ENCODE results near the gene ACTMAP. TPM values are rescaled to one million over a fixed set of nuclear protein-coding genes. Genes with fewer than 3 reads are reported as not detected.

Gene ACTMAP
- total RNA-seq, 1 donor: 1.1 TPM

DNA sequence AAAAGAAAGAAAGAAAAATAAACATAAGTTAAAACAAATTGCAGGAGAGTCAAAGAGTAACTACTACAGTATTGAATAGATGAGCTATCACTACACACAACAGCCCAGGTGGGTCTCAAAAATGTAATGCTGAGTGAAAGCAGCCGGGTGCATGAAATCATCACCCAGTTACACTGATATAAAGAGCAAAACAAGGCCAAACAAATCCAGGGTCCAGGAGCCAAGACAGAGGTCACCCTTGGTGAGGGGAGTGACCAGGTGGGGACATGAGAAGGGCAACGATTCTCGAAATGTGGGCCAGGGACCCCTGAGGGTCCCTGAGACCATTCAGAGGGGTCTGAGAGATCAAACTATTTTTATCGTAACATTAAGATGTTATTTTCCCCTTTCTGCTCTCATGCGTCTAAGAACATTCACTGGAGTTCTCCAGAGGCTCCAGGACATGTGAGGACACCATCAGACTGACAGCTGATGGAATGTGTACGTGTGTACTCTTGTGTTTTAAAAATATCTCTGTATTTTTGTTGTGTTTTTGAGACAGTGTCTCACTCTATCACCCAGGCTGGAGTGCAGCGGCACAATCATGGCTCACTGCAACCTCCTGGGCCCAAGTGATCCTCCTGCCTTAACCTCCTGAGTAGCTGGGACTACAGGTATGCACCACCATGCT, 44.2 kb downstream of the ACTMAP start:
- no peak for DNase-seq (ENCODE audit: insufficient read length, low spot score, missing footprints)
- H3K27ac ChIP-seq (ENCODE audit: low read depth, low read length): no peak overlapping the region
- no peak for TF ChIP-seq CTCF (IDR thresholded peaks at IDR 0.05; ENCODE audit: extremely low read depth, low read depth, low read length)
- no peaks in the 10 kb centered on the region for H4K20me1 ChIP-seq (ENCODE audit: insufficient read depth, low read length)
- no peaks in the 10 kb centered on the region for H3K79me2 ChIP-seq (ENCODE audit: insufficient read depth, low read length)
- H3K4me1 ChIP-seq (ENCODE audit: insufficient read depth, low read length): peaks cover 7% of the 10 kb centered on the region
- no peak overlapping the region for H2AFZ ChIP-seq (ENCODE audit: low read length)
- H3K9me3 ChIP-seq (ENCODE audit: low read depth, low read length): no peaks in the 10 kb centered on the region
- no peak overlapping the region for H3K4me2 ChIP-seq (ENCODE audit: insufficient read depth, low read length)
- H3K27me3 ChIP-seq (ENCODE audit: insufficient read depth, low read length): no peaks in the 10 kb centered on the region
- H3K36me3 ChIP-seq (ENCODE audit: insufficient read depth, low read length): peaks cover 39% of the 10 kb centered on the region
- no peak overlapping the region for H3K4me3 ChIP-seq (ENCODE audit: insufficient read depth, low read length)

DNA sequence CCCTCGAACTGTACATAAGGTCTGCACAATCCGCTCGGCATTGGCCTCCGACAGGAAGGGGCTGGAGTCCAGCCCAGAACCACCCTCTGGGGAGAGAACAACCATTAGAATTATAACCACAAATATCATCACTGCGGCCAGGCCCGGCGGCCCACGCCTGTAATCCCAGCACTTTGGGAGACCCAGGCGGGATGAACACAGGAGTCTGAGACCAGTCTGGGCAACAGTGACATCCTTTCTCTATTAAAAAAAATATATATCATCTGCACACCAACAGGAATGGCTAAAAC, 45.0 kb downstream of the ACTMAP start:
- Histone ChIP-seq H3K79me2 (ENCODE audit: insufficient read depth, low read length) (no peaks in the 10 kb centered on the region), H4K20me1 (ENCODE audit: insufficient read depth, low read length) (no peaks in the 10 kb centered on the region), H3K4me2 (ENCODE audit: insufficient read depth, low read length) (no peak overlapping the region), H3K27ac (ENCODE audit: low read depth, low read length) (peak overlapping the region; percentile 60), H3K4me1 (ENCODE audit: insufficient read depth, low read length) (peaks cover 7% of the 10 kb centered on the region), H3K4me3 (ENCODE audit: insufficient read depth, low read length) (no peak overlapping the region), H3K9me3 (ENCODE audit: low read depth, low read length) (no peaks in the 10 kb centered on the region), H3K36me3 (ENCODE audit: insufficient read depth, low read length) (peaks cover 45% of the 10 kb centered on the region), H2AFZ (ENCODE audit: low read length) (no peak overlapping the region), H3K27me3 (ENCODE audit: insufficient read depth, low read length) (no peaks in the 10 kb centered on the region)
- no peak for TF ChIP-seq CTCF (IDR thresholded peaks at IDR 0.05; ENCODE audit: extremely low read depth, low read depth, low read length)
- DNase-seq (ENCODE audit: insufficient read length, low spot score, missing footprints): peak; percentile 69

DNA sequence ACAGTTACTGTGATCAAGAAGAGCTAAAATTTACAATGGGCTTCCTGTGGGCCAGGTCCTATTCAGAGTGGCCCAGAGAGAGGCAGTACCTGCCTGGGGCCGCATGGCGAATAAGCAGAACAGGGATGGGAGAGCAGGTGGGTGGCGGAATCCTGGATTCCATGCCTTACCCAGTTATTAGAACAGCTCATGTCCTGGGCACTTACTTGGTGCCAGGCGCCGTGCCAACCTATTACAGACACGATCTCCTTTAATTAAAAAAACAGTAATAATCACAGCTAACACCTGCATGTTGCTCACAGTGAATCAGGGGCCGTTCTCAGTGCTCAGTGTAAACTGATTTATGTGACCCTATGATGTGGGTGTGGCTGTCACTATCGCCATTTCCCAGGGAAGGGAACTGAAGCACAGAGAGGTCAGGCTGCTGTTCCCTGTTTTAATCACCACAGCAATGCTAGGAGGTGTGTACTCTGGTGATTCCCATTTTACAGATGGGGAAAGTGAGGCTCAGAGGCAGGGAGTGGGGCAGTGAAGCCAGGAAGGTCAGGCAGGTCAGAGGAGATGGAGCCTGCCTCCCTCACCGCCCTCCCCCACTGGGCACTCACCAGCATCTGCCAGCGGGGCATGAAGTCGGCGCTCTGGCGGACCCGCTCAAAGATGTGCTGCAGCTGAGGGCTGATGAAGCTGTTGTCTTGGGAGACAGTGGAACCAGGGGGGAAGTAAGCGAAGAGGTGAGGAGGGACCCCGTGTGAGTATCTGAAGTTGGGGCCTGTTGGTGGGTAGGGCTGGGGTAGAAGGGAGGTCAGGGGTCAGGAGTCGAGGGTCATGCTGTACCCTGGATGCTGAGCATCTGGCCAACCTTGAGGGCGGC, 45.6 kb downstream of the ACTMAP start:
- no peak for TF ChIP-seq CTCF (IDR thresholded peaks at IDR 0.05; ENCODE audit: extremely low read depth, low read depth, low read length)
- Histone ChIP-seq H3K27ac (ENCODE audit: low read depth, low read length) (no peak overlapping the region), H3K79me2 (ENCODE audit: insufficient read depth, low read length) (no peaks in the 10 kb centered on the region), H3K4me3 (ENCODE audit: insufficient read depth, low read length) (no peak overlapping the region), H3K9me3 (ENCODE audit: low read depth, low read length) (no peaks in the 10 kb centered on the region), H3K4me2 (ENCODE audit: insufficient read depth, low read length) (no peak overlapping the region), H3K27me3 (ENCODE audit: insufficient read depth, low read length) (no peaks in the 10 kb centered on the region), H2AFZ (ENCODE audit: low read length) (no peak overlapping the region), H3K4me1 (ENCODE audit: insufficient read depth, low read length) (peaks cover 7% of the 10 kb centered on the region), H3K36me3 (ENCODE audit: insufficient read depth, low read length) (peaks cover 44% of the 10 kb centered on the region), H4K20me1 (ENCODE audit: insufficient read depth, low read length) (no peaks in the 10 kb centered on the region)
- peak; percentile 73 for DNase-seq (ENCODE audit: insufficient read length, low spot score, missing footprints)

DNA sequence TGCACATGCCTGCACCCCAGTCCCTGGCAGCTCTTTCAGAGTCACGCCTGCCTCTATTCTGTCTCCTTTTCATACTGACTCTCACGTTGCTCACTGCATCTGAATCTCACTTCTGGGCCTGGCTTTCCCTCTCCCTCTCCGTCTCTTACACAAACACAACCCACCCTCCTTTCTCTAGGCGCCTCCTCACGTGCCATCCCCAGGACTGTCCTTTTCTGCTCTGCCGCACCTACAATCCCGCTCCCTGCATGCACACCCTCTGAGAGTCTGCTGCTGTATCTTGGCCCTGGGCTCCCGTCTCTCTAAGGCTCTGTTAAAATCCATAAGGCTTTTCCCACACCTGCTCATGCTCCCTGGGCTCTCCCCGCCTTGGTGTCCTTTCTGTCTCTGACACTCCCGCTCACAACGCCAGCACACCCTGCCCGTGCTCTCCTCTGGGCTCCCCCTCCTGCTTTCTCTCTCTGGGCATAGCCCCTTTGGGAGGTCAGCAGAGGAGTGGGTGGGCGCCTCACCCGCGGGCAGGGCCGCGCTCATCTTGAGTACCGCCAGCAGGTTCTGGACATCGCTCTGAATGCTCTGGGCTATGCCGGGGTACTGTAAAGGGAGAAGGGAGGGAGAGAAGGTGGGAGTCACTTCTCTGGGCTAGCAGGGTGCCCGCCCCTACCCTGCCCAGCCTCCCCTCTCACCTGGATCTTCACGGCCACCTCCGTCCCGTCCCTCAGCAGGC, 47.1 kb downstream of the ACTMAP start:
- no peaks in the 10 kb centered on the region for H4K20me1 ChIP-seq (ENCODE audit: insufficient read depth, low read length)
- H3K4me1 ChIP-seq (ENCODE audit: insufficient read depth, low read length): peaks cover 7% of the 10 kb centered on the region
- H3K4me3 ChIP-seq (ENCODE audit: insufficient read depth, low read length): no peak overlapping the region
- H3K27me3 ChIP-seq (ENCODE audit: insufficient read depth, low read length): no peaks in the 10 kb centered on the region
- no peak for TF ChIP-seq CTCF (IDR thresholded peaks at IDR 0.05; ENCODE audit: extremely low read depth, low read depth, low read length)
- H3K4me2 ChIP-seq (ENCODE audit: insufficient read depth, low read length): no peak overlapping the region
- no peak overlapping the region for H3K27ac ChIP-seq (ENCODE audit: low read depth, low read length)
- H3K9me3 ChIP-seq (ENCODE audit: low read depth, low read length): no peaks in the 10 kb centered on the region
- peaks cover 48% of the 10 kb centered on the region for H3K36me3 ChIP-seq (ENCODE audit: insufficient read depth, low read length)
- DNase-seq (ENCODE audit: insufficient read length, low spot score, missing footprints): no peak
- no peak overlapping the region for H2AFZ ChIP-seq (ENCODE audit: low read length)
- H3K79me2 ChIP-seq (ENCODE audit: insufficient read depth, low read length): no peaks in the 10 kb centered on the region
